ENCODE results near the gene CLMP.

CLMP gene

DNA sequence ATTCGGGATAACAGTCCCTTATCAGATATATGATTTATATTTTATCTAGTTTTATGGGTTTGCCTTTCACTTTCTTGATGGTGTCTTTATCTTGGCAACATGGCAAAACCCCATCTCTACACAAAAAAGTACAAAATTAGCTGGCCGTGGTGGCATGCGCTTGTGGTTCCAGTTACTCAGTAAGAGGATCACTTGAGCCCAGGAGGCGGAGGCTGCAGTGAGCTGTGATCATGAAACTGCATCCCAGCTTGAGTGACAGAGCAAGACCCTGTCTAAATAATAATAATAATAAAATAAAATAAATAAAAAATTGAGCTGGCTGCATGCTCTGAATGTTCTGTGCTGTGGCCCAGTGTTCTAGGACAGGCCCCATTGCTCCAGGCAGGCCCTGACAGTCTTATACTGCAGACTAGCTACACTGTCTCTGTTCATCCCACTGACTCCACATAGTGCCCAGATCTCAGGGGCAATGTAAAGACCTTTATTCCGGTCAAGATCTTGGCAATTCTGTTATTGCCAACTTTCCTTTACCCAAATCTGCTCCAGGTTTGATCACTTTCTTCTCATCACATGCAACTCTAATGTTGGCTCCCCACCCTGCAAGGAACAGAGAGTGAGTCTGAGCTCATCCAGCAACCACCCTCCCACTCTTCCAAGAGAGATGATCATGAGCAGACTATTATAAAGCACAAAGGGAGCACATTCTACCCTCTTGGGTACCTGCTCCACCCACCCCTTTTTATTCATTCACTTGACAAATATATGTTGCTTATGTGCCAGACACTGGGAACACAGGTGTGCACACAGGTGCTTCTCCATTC is 141.9 kb downstream of the CLMP start:
- no peak for DNase-seq

DNA sequence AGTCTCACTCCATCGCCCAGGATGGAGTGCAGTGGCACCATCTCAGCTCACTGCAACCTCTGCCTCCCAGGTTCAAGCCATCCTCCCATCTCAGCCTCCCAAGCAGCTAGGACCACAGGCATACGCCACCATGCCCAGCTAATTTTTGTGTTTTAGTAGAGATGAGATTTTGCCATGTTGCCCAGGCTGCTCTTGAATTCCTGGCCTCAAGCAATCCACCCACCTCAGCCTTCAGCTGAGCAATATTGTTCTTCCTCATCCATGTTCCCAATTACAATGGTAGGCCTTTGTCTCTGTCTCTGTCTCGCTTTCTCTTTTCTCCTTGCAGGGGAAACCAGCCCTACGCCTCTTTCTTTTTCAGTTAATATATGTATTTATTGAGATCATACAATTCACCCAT is 143.4 kb downstream of the CLMP start:
- DNase-seq = no peak

DNA sequence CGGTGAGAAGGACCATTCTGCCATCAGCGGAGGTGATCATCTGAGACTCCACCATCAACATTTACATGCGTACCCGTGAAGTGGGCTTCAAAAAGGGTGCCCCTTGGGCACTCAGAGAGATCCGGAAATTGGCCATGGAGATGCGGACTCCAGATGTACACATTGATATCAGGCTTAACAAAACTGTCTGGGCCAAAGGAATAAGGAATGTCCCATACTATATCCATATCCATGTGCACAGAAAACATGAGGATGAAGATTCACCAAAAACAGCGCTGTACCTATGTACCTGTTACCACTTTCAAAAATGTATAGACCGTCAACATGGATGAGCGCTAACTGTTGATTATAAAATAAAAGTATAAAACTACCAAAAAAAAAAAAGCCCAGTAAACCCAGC is 143.9 kb downstream of the CLMP start:
- no peak for DNase-seq

DNA sequence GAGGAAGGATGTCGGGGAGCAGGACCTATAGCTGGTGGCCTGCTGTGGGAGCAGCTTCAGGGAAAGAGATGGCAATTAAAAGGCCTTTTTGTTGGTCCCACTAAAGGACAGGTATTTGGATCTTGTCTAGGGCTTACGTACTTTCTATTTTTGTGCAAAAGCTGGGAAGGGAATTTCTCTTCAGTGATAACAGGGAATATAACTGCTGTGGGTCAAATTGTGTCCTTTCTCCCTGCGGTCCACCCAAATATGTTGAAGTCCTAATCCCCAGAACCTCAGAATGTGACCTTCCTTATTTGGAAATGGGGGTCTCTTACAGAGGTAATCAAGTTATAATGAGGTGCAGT is 147.1 kb downstream of the CLMP start:
- DNase-seq = no peak

DNA sequence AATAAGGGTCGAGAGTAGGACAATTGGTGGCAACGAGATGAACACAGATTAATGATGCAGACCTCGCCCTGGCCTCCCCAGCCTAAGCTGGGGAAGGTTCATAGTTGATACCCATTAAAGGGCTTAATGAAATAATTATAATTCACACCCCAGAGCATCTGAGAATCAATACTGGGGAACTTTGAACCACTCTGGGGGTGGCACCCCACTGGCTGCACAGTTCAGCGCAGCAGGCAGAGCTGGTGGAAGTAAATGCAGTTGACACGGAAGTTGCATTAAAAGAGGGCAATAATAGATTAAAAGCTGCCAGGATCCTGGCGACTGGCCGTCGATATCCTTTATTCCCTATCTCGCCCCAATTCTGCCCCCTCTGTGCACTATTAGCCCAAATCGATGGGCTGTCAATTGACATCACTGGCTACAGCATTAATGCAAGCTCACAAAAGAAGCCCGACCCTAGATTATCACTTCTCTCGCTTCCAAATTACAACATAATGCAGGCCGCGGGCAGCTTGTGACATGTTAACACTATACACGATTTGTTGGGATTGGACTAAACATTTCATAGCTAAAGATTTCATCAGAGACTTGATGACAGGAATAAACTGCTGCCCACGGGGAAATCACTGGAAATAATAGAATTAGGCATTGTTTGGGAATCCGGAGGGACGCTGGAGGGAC is 147.6 kb downstream of the CLMP start:
- DNase-seq = no peak

DNA sequence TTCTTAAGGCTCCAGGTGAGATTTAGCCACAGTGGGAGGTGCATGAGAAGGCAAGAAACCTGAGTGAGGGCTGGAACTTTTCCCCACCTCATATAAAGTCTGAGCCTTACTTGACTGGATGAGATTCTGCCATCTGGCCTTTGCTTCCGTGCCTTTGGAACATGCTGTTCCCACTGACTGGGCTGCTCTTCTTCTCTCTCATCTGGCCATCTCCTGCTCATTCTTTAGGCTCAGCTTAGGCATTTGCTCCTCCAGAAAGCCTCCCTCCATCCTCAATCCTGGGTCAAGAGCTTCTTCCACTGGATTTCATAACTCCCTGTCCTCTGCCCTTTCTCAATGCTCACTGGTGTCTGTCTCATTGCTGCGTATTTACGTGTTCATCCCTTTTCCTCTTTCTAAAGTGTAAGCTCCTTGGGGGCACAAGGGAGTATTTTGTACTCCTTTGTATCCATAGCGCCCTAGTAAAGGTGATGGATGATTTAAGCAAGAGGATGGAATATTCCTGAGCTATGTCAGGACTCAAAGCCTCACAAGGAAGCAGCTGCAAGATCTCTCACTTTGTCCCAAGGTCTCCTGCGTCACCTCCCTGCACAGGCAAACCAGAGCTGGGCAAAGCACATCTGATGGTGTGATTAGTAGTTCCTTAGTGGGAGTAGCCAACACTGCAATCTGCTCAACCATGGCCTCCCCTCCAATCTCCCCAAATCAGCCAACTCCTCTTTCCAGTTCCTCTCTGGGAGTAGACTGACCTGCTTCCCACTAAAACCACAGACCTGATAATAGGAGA is 148.4 kb downstream of the CLMP start:
- DNase-seq = no peak

DNA sequence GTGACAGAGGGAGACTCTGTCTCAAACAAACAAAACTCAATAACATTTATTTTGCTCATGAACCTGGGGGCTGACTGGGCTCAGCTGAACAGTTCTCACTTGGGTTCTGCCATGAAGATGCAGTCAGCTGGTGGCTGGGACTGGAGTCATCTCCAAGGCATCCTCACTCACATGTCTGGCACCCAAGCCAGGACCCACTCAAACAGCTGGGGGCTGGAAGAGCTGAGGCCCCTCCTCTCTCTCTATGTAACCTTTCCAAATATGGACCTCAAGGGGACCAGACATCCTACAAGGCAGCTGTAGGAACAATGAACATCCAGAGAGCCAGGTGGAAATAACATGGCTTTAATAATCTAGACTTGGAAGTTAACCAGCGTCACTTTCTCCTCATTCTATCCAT is 149.9 kb downstream of the CLMP start:
- no peak for DNase-seq

DNA sequence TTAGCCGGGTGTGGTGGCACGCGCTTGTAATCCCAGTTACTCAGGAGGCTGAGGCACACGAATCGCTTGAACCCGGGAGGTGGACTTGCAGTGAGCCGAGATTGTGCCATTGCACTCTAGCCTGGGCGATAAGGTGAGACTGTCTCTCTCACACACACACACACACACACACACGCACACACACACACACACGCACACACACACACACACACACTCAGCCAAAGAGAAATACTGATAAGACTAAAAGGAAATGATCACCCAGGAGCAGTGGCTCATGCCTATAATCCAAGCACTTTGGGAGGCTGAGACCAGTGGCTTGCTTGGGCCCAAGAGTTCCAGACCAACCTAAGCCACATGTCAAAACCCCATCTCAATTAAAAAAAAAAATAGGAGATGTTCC is 153.9 kb downstream of the CLMP start:
- no peak for DNase-seq

DNA sequence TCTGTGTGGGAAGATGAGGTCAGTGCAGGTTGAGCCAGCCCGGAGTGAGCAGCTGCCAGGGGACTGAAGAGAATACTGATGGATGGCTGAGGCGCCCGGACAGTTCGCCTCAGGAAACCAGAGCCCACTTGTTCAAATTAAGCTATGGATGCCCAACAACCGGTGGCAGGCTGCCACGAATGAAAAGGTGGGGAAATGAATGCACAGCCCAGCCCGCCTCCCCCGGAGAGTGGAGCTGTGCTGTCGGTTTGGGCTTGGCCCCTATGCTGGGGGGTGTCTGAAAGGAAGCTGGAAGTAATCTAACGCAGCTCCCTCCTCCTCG is 155.0 kb downstream of the CLMP start:
- no peak for DNase-seq

DNA sequence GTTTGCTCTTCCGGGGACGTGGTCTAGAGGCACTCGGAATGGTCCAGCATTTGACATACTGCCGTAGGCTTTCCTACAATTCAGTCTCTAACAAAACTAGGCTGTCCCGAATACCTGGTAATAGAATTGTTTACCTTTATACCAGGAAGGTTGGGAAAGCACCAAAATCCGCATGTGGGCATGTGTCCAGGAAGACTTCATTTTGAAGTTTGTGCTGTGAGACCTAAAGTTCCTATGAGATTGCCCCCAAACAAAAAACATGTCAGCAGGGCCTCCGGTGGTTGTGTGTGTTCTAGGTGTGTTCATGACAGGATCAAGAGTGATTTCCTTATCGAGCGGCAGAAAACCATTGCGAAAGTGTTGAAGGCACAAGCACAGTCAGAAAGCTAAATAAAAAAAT is 159.2 kb downstream of the CLMP start:
- DNase-seq = no peak

DNA sequence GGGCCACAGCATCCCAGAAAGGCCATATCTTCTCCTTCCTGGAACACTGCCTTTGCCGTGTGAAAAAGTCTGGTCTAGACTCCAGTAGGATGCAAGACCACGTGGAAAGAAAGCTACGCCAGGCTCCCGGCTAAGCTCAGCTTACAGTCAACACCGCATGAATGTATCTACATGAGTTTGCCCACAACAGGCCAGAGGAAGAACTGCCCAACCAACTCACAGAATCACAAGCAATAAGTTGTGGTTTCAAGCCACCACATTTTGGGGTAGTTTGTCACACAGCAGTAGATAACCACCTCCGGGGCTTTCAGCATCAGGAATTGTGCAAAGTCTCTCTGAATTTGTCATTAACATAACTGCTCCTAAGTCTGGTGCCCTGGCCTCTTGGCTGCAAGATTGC is 160.5 kb downstream of the CLMP start:
- DNase-seq = no peak

DNA sequence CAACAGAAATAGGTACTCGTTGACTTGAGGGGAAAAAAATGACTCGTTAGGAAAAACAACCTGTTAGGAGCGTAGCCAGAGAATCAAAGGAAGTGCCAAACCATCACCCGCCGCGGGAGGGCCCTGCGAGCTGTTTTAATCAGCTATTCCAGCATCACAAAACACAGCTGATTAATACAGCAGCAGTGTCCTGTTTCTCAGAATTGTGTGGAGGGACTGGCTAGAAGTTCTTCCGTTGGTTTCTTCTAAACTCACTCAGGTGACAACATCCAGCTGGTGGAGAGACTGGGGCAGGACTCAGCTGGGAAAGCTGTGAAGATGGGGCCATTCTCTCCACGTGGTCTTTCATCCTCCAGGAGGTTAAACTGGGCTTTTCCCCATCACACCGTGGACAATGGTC is 161.2 kb downstream of the CLMP start:
- DNase-seq = no peak

DNA sequence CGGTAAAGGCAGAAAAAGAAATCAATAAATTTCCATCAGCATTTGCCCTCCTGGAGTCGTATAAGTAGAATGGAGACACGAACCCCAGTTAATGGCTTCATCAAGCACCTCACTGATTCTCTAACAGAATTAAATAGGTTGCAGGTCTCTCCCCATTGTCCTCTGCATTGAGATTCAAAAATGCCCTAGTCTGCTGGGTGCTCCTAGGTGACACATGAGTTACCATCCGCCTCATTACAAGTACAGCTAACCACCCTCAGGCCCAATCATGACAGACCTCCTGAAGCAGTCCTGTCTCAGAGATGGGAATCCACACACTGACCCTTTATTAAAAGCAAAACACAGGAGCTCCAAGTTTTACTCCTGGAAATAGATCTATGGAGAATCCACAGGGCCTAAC is 164.5 kb downstream of the CLMP start:
- no peak for DNase-seq

DNA sequence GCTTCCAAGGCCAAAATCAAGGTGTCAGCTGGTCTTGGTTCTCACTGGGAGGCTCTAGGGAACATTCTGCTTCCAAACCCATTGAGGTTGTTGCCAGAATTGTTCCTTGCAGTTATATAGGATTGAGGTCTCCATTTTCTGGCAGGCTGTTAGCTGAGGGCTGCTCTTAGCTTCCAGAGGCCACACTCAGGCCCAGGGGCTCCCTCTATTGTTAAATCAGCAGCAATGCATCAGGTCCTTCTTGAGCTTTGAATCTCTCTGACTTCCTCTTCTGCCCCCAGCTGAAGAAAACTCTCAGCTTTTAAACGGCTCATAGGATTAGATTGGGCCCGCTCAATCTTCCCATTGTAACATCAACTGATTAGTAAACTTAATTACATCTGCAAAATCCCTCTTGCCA is 174.1 kb downstream of the CLMP start:
- DNase-seq = no peak
